Right lobe of liver (tissue), 6 donors: ENCODE results near the gene TMEM270. TPM values are rescaled to one million over a fixed set of nuclear protein-coding genes. Genes with fewer than 3 reads are reported as not detected.

Experiments
- ATAC-seq, 4 donors: fragments of 200-7000 bp; cut with Tn5 transposase; one replicate each; pipeline ENCODE4 v1.9.1; 2020; ENCODE audit warnings: mild to moderate bottlenecking in 4 of 4, moderate library complexity in 4 of 4
- DNase-seq, 3 donors: peaks; one replicate each; pipeline ENCODE4 v3.0.0-alpha.2; 2020
- H3K27ac ChIP-seq, 3 donors: fragments of 200-600 bp; one replicate each; pipeline ENCODE4 v1.8.0; 2022
- H3K27me3 ChIP-seq, 2 donors: fragments of 200-600 bp; one replicate each; pipeline ENCODE4 v1.8.0; 2022
- H3K36me3 ChIP-seq, 4 donors: fragments of 200-600 bp; sonication (generic) in 1 of 4; one replicate each; pipeline versions ENCODE4 v1.5.1 to v1.8.0; 2017 to 2022; ENCODE audit warnings: control low read depth in 1 of 4
- H3K4me1 ChIP-seq, 4 donors: fragments of 200-600 bp; sonication (generic) in 1 of 4; one replicate each; pipeline versions ENCODE4 v1.5.1 to v1.8.0; 2017 to 2022; ENCODE audit warnings: control low read depth in 1 of 4
- H3K4me3 ChIP-seq, 3 donors: fragments of 200-600 bp; one replicate each; pipeline ENCODE4 v1.8.0; 2022
- H3K9me3 ChIP-seq, 4 donors: fragments of 200-600 bp; sonication (generic) in 1 of 4; one replicate each; pipeline versions ENCODE4 v1.5.1 to v1.8.0; 2017 to 2022; ENCODE audit warnings: control low read depth in 1 of 4
- POLR2A ChIP-seq: fragments of 450-650 bp; IDR thresholded peaks from one replicate; pipeline ENCODE4 v1.6.1; 2017; ENCODE audit warnings: antibody characterized with exemption, mild to moderate bottlenecking
- WGBS: methylation state at CpG from one replicate; pipeline ENCODE4 v1.1.6; 2018; ENCODE audit warnings: low coverage, low lambda C conversion rate; ENCODE audit not compliant: insufficient coverage; ENCODE audit errors: missing lambda C conversion rate; 5-methylcytosine and 5-hydroxymethylcytosine counted together
- intact Hi-C, 2 donors: fragments of 100-400 bp; cut with DNase I; formaldehyde crosslinking; loops; one replicate each; pipeline versions ENCODE4 v1.11.2 to v1.14.1; 2022
- total RNA-seq, 6 experiments: library from RNA; depleted of rRNA in 2 of 6; stranded (reverse); fragments of >200 nt in 2 of 6; fragmentation: NEBNext Ultra II Directional in 3 of 6; extraction: Animal tissue kit (Norgen Biotek cat#: 25700) in 3 of 6; gene quantifications; one replicate each; pipeline versions ENCODE4 v1.1.0 to v1.2.4, GENCODE V29; 2016 to 2023
- TF ChIP-seq, protein P1 (sequence below), 4 donors: fragments of 200-600 bp in 3 of 4; fragments of 450-650 bp in 1 of 4; IDR thresholded peaks; one replicate each; pipeline versions ENCODE4 v1.5.1 to v1.8.0; 2016 to 2022; ENCODE audit warnings: antibody characterized with exemption in 4 of 4, mild to moderate bottlenecking in 2 of 4
- donor health status: DM: no; HTN: yes; CAD: no.
- donor health status: DM: no; HTN: no; CAD: no.
- donor health status: DM: no; HTN: no; CAD: no.
- donor health status: DM: no; HTN: yes; CAD: no.
- donor health status: DM: no; HTN: yes; CAD: no.

TMEM270 gene
- total RNA-seq, 6 experiments from 2014 or later, result not detected

- intact Hi-C loops, result no loop called here
- Histone ChIP-seq H3K9me3 (no peaks in the 10 kb centered on the region), H3K4me3 (no peak overlapping the region), H3K27me3 (no peaks in the 10 kb centered on the region), H3K27ac (no peak overlapping the region), H3K36me3 (no peaks in the 10 kb centered on the region), H3K4me1 (no peaks in the 10 kb centered on the region)
- ATAC-seq (no peak), DNase-seq (peak in 1 of 3 donors; percentile 27)
- TF ChIP-seq, protein P1, sequence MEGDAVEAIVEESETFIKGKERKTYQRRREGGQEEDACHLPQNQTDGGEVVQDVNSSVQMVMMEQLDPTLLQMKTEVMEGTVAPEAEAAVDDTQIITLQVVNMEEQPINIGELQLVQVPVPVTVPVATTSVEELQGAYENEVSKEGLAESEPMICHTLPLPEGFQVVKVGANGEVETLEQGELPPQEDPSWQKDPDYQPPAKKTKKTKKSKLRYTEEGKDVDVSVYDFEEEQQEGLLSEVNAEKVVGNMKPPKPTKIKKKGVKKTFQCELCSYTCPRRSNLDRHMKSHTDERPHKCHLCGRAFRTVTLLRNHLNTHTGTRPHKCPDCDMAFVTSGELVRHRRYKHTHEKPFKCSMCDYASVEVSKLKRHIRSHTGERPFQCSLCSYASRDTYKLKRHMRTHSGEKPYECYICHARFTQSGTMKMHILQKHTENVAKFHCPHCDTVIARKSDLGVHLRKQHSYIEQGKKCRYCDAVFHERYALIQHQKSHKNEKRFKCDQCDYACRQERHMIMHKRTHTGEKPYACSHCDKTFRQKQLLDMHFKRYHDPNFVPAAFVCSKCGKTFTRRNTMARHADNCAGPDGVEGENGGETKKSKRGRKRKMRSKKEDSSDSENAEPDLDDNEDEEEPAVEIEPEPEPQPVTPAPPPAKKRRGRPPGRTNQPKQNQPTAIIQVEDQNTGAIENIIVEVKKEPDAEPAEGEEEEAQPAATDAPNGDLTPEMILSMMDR (IDR thresholded peaks at IDR 0.05), result no peak
- TF ChIP-seq POLR2A, result no peak
- 81% methylated on average over 6 of the region's 15 CpGs for WGBS
Observed at GRCh38 chr7:73903321-73904218, 42.6 kb downstream of the TMEM270 start.

- TF ChIP-seq, protein P1 (IDR thresholded peaks at IDR 0.05), result no peak
- TF ChIP-seq POLR2A, result no peak
- WGBS, result 84% methylated on average over 7 of the region's 24 CpGs
- no peaks in the 10 kb centered on the region for H3K27me3 ChIP-seq
- H3K36me3 ChIP-seq, result no peaks in the 10 kb centered on the region
- H3K4me1 ChIP-seq, result no peaks in the 10 kb centered on the region
- DNase-seq, result peak in 1 of 3 donors; percentile 42
- H3K27ac ChIP-seq, result no peak overlapping the region
- no peaks in the 10 kb centered on the region for H3K9me3 ChIP-seq
- ATAC-seq, result no peak
- intact Hi-C loops, result no loop called here
- H3K4me3 ChIP-seq, result no peak overlapping the region
Observed at GRCh38 chr7:73904219-73905137, 43.5 kb downstream of the TMEM270 start.

- Histone ChIP-seq H3K36me3 (no peaks in the 10 kb centered on the region), H3K4me1 (no peaks in the 10 kb centered on the region), H3K4me3 (no peak overlapping the region), H3K9me3 (no peaks in the 10 kb centered on the region), H3K27me3 (no peaks in the 10 kb centered on the region), H3K27ac (no peak overlapping the region)
- ATAC-seq (no peak), DNase-seq (peak in 1 of 3 donors; percentile 16)
- TF ChIP-seq, protein P1 (IDR thresholded peaks at IDR 0.05), result no peak
- TF ChIP-seq POLR2A, result no peak
- WGBS, result 76% methylated on average over 7 of the region's 15 CpGs
- intact Hi-C loops, result no loop called here
Observed at GRCh38 chr7:73905360-73905759, 44.4 kb downstream of the TMEM270 start.

DNA sequence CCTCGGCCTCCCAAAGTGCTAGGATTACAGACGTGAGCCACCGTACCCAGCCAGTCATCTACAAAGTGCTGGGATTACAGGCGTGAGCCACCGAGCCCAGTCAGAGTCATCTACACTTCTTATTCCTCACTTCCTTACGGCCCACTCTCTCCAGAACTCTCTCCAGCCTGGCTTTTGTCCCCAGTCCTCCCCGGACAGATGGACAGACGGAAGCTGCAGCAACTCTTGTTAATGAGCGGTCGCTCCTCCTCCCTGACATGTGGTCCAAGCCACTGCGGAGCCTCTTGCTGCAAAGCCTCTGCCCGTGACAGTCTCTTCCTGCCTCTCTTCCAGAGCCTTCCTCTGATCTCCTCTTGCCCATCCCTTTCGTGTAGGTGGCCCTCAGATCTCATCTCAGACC lies 45.9 kb downstream of the TMEM270 start:
- Histone ChIP-seq H3K27ac (no peak overlapping the region), H3K4me1 (no peaks in the 10 kb centered on the region), H3K9me3 (no peaks in the 10 kb centered on the region), H3K27me3 (no peaks in the 10 kb centered on the region), H3K4me3 (no peak overlapping the region), H3K36me3 (no peaks in the 10 kb centered on the region)
- WGBS, result 84% methylated on average over 11 of the region's 13 CpGs
- TF ChIP-seq, protein P1 (IDR thresholded peaks at IDR 0.05), result no peak
- TF ChIP-seq POLR2A, result no peak
- ATAC-seq (no peak), DNase-seq (no peak)
- intact Hi-C loops, result no loop called here
